Peyer's patch (tissue), 4 donors: ENCODE results near the gene PRPH. TPM values are rescaled to one million over a fixed set of nuclear protein-coding genes. Genes with fewer than 3 reads are reported as not detected.

Source experiments
- DNase-seq, 3 donors: peaks; one replicate each; pipeline ENCODE4 v3.0.0-alpha.2; 2017 to 2019
- H3K27ac ChIP-seq, 4 donors: fragments of 200-600 bp; sonication (generic); one replicate each; pipeline ENCODE4 v1.5.1; 2016 to 2019
- H3K27me3 ChIP-seq, 2 donors: fragments of 200-600 bp; sonication (generic); one replicate each; pipeline ENCODE4 v1.5.1; 2019
- H3K36me3 ChIP-seq, 3 donors: fragments of 200-600 bp; sonication (generic); one replicate each; pipeline ENCODE4 v1.5.1; 2016 to 2019
- H3K4me1 ChIP-seq, 4 donors: fragments of 200-600 bp; sonication (generic); one replicate each; pipeline ENCODE4 v1.5.1; 2016 to 2019
- H3K4me3 ChIP-seq, 4 donors: fragments of 200-600 bp; sonication (generic); 1 replicate in 3 of 4; 2 replicates in 1 of 4; pipeline ENCODE4 v1.5.1; 2016 to 2019; ENCODE audit warnings: mild to moderate bottlenecking in 1 of 4
- H3K9me3 ChIP-seq, 4 donors: fragments of 200-600 bp; sonication (generic); one replicate each; pipeline ENCODE4 v1.5.1; 2016 to 2019; ENCODE audit warnings: mild to moderate bottlenecking in 1 of 4
- CTCF ChIP-seq, 6 experiments: fragments of 450-650 bp in 4 of 6; fragments of 200-600 bp in 2 of 6; sonication (generic) in 1 of 6; IDR thresholded peaks; one replicate each; pipeline ENCODE4 v1.5.1; 2017 to 2019; ENCODE audit warnings: antibody characterized with exemption in 6 of 6, mild to moderate bottlenecking in 3 of 6, moderate library complexity in 1 of 6
- POLR2A ChIP-seq, 2 donors: fragments of 450-650 bp; IDR thresholded peaks; one replicate each; pipeline ENCODE4 v1.5.1; 2017; ENCODE audit warnings: antibody characterized with exemption in 2 of 2, mild to moderate bottlenecking in 2 of 2, moderate library complexity in 2 of 2
- total RNA-seq, 4 donors: library from RNA; depleted of rRNA; stranded (reverse); fragments of >200 nt; gene quantifications; one replicate each; pipeline ENCODE4 v1.1.0, GENCODE V29; 2016

PRPH gene
- total RNA-seq, 4 donors from 2014 or later = 6.4 to 8.8 (median 6.5) TPM; not detected in 1

- H3K27me3 ChIP-seq = peaks cover 5 to 29% of the 10 kb centered on the region in 2 donors
- H3K9me3 ChIP-seq = no peaks in the 10 kb centered on the region
- peaks cover 0 to 26% (median 12%) of the 10 kb centered on the region in 4 donors for H3K4me1 ChIP-seq
- DNase-seq = peak; percentile 81 to 92 (median 88)
- H3K36me3 ChIP-seq = no peaks in the 10 kb centered on the region
- no peak within 1 kb of the TSS for H3K27ac ChIP-seq
- TF ChIP-seq CTCF (IDR thresholded peaks at IDR 0.05) (peak; percentile 23 to 99 (median 74)), POLR2A (IDR thresholded peaks at IDR 0.05) (no peak)
- H3K4me3 ChIP-seq = peak within 1 kb of the TSS in 3 of 4 donors; percentile 42 to 49 (median 45)
Observed at GRCh38 chr12:49336645-49337584, 42.0 kb downstream of the PRPH start, which contains the start of gene C1QL4. C1QL4 (minus strand) TSS chr12:49337188; CDS start chr12:49336477, 711 bp downstream.

- Histone ChIP-seq H3K9me3 (no peaks in the 10 kb centered on the region), H3K4me3 (no peak overlapping the region), H3K36me3 (no peaks in the 10 kb centered on the region), H3K4me1 (peaks cover 7 to 45% (median 26%) of the 10 kb centered on the region in 4 donors), H3K27ac (no peak overlapping the region), H3K27me3 (peaks cover 5 to 26% of the 10 kb centered on the region in 2 donors)
- TF ChIP-seq POLR2A (IDR thresholded peaks at IDR 0.05) (no peak), CTCF (IDR thresholded peaks at IDR 0.05) (no peak)
- no peak for DNase-seq
Observed at GRCh38 chr12:49338830-49339463, 44.0 kb downstream of the PRPH start.

DNA sequence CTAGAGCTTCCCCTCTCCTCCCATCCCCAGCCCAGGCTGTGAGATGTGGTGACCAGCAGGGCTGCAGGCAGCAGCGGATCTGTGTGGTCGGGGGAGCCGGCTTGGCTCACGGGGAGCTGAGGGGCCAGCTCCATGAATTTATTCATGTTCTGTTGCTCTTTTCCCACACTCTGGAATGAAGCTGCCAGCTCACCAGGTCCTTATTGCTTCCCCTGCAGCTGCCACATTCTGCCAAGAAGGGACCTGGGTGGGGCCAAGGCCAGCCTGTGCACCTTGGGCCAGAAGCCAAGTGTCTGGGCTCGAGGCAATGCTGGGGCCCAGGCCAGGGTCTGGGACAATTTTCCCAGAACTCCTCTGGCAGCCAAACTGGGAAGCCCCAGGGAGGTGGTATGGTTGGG is 44.5 kb downstream of the PRPH start:
- Histone ChIP-seq H3K4me1 (peaks cover 7 to 47% (median 27%) of the 10 kb centered on the region in 4 donors), H3K27me3 (peaks cover 5 to 22% of the 10 kb centered on the region in 2 donors), H3K36me3 (no peaks in the 10 kb centered on the region), H3K9me3 (no peaks in the 10 kb centered on the region), H3K4me3 (no peak overlapping the region), H3K27ac (no peak overlapping the region)
- TF ChIP-seq POLR2A (IDR thresholded peaks at IDR 0.05) (no peak), CTCF (IDR thresholded peaks at IDR 0.05) (no peak)
- peak in 2 of 3 donors; percentile 79 for DNase-seq

- H3K9me3 ChIP-seq = no peaks in the 10 kb centered on the region
- no peak overlapping the region for H3K4me3 ChIP-seq
- peaks cover 7 to 52% (median 32%) of the 10 kb centered on the region in 4 donors for H3K4me1 ChIP-seq
- H3K36me3 ChIP-seq = no peaks in the 10 kb centered on the region
- no peak overlapping the region for H3K27ac ChIP-seq
- H3K27me3 ChIP-seq = peaks cover 5 to 24% of the 10 kb centered on the region in 2 donors
- TF ChIP-seq POLR2A (IDR thresholded peaks at IDR 0.05) (no peak), CTCF (IDR thresholded peaks at IDR 0.05) (no peak)
- DNase-seq = peak in 1 of 3 donors; percentile 7
Observed at GRCh38 chr12:49340095-49340870, 45.3 kb downstream of the PRPH start.
